NCI-H2171 treated with DMSO at 0.1 percent for 48 hours (cell line): Measurements from ENCODE around the gene DOK7.

Experiments
- DNase-seq: peaks from one replicate; lab custom pipeline; 2025; lab: John Stamatoyannopoulos, UW

The DOK7 gene

GRCh38 chr4:3520796-3521600 lies 57.9 kb downstream of the DOK7 start:
- DNase-seq, result no peak

GRCh38 chr4:3521621-3522325 lies 58.7 kb downstream of the DOK7 start:
- no peak for DNase-seq

- DNase-seq, result no peak
These were observed 59.2 kb downstream of the DOK7 start for GRCh38 chr4:3522326-3522640.

DNA sequence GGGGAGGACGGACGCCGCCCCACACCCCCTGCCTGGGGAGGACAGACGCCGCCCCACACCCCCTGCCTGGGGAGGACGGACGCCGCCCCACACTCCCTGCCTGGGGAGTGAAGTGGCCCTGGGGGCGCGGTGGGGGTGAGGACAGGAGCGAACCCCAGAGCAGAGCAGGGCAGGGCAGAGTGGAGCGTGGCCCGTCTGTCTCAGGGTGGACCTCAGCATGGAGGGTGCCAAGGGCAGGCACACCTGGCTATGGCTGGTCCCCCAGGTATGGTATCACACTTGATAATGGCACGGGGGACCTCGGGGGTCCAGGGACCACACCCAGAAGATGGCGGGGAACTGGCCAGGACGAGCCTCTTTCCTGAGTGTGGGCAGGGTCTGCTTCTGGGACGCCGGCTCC lies 59.5 kb downstream of the DOK7 start:
- no peak for DNase-seq

- DNase-seq, result no peak
These were observed 60.1 kb downstream of the DOK7 start for GRCh38 chr4:3523146-3523627.

DNA sequence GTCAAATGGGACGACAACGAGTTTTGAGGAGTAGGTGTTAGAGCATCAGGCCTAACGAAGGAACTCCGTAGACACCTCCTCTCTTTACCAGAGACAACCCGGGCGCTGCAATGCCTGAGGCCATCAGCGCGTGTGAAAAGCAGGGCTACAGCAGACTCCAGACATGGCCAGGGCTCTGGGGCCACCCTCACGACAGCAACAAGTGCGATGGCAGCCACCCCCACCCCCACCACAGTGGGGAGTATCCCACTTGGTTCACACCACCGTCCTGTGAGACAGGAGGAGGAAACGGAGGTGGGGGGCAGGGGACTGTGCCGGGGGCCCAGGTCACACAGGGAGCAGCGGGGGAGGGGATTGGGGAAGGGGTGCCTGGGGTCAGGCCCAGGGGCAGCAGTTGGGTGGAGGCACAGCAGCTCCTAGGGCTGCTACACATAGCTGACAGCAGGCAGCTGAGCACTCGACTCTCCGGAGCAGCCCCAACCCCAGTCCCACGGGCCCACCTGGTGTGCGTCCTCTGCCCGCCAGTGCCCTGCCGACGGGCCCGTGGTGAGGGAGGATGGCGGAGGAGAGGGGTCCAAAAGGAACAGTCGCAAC lies 60.6 kb downstream of the DOK7 start:
- DNase-seq, result no peak

GRCh38 chr4:3524349-3524748 lies 61.2 kb downstream of the DOK7 start:
- DNase-seq, result no peak

DNA sequence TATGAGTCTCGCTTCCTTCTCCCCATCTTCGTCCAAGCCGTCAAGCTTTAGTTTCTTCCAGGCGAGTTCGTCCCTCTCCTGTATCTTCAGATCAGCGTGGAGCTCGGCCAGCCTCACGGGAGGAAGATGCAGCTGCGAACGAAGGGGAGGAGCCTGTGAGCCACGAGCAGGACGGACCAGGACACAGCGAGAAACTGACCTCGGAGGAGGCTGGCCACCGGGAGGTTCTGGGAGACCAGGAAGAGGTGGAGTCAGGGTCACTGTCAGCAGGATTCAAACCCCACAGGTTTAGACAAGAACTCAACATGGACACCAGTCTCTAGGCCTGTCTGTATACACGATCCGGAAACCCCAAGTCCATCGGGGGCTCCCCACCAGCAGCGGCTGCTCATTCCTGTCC lies 61.8 kb downstream of the DOK7 start:
- DNase-seq, result no peak

DNA sequence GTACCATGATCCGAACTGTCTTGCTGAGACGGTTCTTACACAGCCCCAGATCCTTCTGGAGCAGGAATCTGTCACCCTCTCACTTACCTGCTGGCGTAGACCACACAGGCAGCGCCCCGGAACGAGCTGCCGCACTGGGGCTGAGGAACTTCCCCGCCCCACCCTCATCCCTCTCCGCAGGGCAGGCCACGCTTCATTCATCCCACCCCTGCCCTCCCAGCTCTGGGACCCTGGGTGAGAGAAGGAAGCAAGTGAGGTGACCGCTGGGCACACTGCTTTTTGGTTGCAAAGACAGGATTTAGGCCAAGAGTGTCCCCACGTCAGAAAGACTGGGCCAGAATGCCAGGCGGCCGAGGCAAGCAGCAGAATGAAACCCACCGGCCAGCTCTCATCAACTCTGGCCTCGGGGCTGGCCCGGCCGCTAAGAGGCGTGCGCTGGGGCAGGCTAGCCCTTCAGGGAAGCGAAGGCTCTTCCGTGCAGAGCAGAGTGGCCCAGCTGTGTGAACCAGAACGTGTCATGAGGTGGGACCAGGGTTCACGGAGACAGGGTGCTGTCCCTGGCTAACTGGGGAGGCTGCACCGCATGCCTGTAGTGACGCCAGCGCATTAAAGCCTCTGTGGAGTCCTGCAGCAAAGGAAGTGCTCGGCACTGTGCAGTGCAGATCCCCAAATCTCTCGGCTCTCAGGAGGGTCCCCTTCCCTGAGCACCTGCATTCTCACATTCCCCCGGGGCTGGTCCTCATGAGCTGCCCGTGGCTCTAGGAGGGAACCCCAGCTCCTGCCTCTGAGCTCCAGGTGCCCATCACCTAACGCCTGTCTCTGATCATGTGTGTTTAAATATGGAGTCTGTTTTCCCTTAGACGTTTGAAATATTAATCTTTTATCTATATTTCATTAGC lies 62.7 kb downstream of the DOK7 start:
- DNase-seq, result no peak

DNA sequence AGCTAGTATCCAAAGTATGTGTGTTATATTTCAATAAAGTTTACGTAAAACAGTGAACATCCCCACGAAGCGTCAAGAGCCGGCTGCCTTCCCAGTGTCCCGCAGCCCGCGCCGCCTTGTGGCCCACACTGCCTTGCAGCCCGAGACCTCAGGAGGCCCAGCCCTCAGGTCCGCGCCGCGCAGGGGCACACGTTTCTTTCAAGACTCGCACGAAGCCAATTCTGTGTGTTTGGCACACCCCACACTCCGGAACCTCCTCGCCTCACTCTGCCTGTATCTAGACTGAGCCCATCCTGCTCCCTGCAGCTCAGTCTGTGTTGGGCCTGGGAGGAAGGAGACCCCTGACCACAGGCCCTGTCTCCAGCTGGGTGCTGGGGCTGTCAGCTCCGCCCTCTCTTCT lies 63.4 kb downstream of the DOK7 start:
- DNase-seq, result no peak

GRCh38 chr4:3527101-3527913 lies 64.2 kb downstream of the DOK7 start:
- DNase-seq, result no peak

DNA sequence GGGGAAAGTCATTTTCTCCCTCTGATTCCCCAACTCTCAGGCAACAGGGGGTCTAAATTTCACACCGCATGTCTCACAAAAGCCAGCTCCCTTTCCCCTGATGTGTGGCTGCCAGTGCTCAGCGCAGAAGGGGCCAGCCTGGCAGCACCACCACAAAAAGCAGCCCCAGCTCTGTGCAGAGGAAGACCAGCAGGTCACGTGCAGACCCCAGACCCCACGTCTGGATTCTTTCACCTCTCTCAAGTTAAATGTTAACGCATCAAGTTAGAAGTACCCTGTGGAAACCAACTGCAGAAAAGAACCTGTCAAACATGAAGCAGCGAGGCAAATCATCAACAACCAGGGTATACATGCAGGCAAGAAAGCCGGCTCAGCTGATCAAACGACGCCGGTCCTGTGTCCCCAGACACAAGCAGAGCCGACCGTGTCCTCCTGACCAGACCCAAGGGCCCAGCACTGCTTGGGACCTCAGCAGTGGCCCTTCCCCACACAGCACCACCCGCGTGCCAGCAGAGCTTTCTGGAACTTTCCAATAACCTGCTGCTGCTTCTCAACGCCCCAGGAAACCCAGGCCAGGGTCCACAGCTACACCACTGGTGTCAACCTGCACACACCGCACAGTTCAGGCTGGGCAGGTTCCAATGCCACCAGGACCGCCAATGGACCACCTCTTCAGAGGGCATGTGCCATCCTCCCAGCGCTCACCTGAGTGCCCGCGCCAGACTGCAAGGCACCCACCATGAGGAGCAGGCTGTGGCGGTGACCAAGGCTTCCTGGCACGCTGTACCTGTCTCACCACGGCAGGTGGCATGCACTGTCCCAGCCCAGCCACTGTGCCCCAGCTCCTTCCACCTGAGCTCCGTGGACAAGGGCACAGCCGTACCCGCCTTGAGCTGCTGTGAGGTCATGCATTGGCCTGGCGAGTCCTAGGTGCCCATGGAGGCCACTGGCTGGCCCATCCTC lies 65.1 kb downstream of the DOK7 start:
- DNase-seq, result no peak

DNA sequence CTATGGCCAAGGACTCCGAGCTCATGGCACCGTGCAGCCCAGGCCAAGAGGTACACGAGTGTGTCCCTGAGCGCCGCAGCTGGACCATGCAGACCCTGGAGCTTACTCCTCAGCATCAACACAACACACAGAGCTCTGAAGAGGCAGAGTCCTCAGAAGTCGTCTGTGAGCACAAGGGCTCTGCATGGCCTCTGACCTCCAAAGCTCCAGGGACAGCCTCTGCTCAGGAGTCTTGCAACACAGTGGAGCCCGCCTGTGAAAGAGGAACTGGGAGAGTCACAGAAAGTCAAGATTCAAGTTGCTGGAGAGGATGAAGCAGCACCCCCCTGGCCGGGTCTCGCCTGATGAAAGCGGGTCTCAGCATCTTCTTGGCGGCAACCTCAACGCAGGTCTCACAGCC lies 66.3 kb downstream of the DOK7 start:
- DNase-seq, result no peak

DNA sequence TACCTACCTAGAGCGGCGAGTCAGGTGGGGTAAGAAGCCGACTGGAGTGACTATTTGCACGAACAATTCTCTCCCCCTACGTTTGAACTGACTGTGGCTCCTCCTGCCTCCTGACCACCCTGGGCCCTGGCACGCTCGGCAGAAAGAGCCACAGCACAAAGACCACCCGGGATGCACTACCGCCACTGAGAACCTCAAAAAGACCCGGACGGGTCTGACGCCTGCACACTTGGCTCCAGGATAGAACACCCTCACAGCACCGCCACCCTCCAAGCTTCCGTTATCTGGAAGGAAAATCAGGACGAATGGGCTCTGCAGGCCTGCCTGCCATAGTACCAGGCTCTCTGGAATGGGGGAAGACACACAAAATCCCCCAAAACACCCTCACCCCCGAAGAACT lies 66.9 kb downstream of the DOK7 start:
- DNase-seq, result no peak

- DNase-seq, result no peak
These were observed 67.7 kb downstream of the DOK7 start for GRCh38 chr4:3530663-3531254.

- DNase-seq, result peak; percentile 19
These were observed 68.3 kb downstream of the DOK7 start for GRCh38 chr4:3531318-3531878.

- peak; percentile 67 for DNase-seq
These were observed 69.0 kb downstream of the DOK7 start, which contains the start of gene LRPAP1 for GRCh38 chr4:3531879-3532750. LRPAP1 (minus strand) TSS chr4:3532422; CDS start chr4:3532412, 10 bp downstream.

DNA sequence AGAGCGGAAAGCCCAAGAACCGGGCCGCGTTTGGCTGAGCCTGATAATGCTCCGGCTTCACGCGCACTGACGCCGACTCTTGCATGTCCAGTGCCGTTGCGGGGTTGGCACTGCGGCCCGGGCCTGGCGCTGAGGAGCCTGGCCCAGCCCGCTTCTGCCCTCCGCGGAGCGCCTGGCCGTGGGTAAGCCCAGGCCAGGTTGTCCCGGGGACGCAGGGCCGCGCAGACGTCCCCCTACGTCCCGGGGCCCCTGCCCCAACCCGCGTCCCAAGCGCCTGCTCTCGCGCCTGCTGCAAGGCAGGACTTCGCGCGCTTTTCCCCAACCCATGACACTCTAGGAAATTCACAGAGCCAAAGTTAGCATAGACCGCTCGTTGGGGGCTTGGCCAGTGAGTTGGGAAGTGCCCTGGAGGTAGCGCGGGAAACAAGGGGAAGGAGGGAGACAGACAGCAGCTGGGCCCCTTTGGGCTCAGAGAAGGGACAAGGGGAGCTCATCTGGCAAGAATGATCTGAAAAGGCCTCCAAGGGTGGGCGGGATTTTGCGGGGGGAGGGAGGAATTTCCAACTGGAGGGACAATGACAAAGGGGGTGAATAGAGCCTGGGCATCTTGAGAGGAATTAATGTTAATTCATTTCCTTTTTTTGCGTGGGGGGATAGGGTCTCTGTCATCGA lies 69.8 kb downstream of the DOK7 start:
- no peak for DNase-seq
